SHP77 (cell line): Measurements from ENCODE around the gene KRTAP4-9.
"Not testable (repeated sequence)": the region's sequence is repeated elsewhere in the genome, so short reads cannot be mapped to it uniquely, and the experiment has no call there.

Experiments used
- DNase-seq, 2 experiments: peaks; one replicate each; lab custom pipeline; 2025; lab: John Stamatoyannopoulos, UW

KRTAP4-9 gene

DNA sequence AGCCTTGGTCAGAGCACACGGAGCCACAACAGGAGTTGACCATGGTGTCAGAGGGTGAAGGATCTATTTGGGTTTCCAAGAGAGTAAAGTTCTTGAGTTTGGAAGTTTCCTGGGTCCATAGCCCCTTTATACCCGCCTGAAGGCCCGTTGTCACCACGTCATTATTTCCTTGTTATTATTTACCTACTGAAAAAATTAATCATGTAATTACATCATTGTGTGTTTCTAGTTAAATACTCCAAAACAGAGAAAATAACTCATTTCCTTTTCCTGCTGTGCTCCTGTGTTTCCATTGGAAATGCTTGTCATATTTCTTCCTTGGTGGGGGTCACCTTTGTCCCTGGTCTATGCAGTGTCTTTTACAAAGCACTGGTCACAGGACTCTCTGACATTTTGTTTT is 7.1 kb upstream of the KRTAP4-9 start, which contains the start of gene KRTAP4-8:
KRTAP4-8 (minus strand) TSS at position 101 of the 400 bp plus-strand sequence; CDS start at position 43, 58 bp downstream.
- no peak for DNase-seq

- DNase-seq: no peak
These were observed 6.7 kb upstream of the KRTAP4-9 start for GRCh38 chr17:41098481-41098880.

- DNase-seq: not testable (repeated sequence)
These were observed 5.3 kb upstream of the KRTAP4-9 start for GRCh38 chr17:41099682-41100480.

- DNase-seq: no peak
These were observed 3.5 kb upstream of the KRTAP4-9 start, which contains the start of gene KRTAP4-16 for GRCh38 chr17:41101586-41102259. Gene KRTAP4-16, minus strand, starts transcription at chr17:41102209. Its CDS starts 0 bp downstream, at chr17:41102209.

DNA sequence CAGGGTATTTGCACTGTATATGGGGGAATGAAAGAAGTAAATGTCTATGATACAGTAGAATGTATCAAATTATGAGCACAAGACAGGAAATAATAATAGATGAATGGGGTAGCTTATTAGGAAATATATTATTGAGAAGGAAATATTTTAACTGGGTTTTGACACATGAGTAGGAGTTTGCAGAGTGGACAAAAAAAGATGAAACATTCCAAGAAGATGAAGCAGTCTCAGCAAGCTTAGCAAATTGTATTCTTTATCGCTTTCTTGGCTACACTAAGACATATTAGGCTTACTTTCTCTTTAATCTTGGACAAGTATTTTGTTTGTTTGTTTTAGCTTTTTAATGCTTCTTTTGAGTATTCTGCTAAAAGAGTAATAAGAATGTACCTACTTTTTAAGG is 1.3 kb upstream of the KRTAP4-9 start:
- DNase-seq: no peak

DNA sequence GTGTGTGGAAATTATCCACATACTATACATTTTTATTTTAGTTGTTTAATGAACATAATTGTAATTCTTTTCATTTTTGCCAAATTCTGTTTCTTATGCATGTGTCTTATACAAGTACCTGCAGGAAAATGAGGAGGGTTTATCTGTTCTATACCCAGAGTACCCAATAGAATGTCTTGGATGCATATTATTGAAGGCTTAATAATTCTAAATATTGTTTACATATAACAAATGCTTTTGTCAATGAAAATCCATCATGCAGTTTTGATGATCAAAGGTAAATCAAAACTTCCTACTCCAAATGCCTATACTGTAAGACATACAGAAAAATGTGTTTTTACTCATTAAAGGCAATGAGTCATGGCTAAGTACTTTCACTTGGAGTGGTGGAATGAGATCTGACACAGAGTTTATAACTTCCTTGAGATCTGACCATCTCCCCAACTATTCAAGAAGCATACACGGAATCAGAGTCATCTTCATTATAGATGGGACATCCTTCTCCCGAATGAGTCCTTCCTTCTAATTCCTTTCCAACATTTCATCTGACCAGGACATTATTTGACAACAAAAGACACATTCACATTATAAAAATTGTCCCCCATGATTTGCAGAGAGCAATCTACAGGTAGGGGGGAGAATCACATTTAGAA is 677 bp upstream of the KRTAP4-9 start:
- DNase-seq: not testable (repeated sequence)

DNA sequence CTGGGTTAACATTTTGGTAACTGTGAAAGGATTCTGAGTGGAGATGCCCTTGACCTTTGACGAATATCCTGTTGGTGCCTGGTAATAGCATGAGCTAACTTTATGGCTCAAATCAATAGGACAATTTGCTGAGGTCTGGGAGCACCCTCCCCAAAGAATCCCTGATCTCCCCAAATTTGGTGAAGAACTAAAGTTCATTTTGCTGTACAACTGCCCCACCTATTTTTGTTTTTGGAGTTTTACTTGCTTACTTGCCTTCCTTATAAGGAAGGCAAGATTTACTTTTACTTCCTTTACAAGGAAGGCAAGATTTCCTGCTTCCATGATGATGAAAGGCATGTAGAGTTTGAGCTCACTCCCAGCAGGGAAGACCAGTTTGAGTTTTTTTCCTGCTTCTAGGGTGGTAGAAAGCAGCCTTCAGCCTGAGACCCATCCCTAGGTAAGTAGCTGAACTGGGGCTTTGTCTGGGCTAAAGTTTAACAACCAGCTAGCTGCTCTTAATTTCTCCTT is 2.8 kb downstream of the KRTAP4-9 start:
- DNase-seq: no peak

DNA sequence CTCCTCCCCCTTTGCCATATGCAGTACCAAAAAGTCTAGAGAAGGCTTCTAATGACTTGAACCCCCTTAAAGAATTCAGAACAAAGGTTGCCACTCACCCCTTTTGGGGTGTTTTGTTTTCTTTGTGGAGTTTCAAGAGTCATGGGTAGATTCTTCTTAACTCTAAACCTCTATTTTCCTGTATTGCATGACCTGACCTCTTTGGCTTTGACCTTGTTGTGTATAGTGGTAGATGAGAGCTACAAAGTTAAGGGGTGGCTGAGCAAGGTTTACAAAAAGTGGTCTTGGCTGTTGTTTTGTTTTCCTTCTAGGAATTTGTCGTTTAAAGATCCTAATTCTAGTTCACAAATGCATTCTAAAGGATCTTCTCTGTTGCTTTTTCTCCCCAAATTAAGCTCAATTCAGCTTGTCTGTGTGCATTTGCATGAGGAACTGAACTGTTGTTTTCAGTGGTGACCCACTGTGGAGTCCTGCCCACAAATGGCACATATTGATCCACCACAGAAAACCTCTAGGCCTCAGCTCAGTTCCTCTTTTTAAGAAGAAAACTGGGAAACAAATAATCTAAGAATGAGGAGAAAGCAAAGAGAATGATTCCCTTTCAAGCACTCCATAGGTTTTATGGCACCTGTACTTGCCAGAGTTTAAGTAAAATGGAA is 3.7 kb downstream of the KRTAP4-9 start:
- DNase-seq: not testable (repeated sequence)

DNA sequence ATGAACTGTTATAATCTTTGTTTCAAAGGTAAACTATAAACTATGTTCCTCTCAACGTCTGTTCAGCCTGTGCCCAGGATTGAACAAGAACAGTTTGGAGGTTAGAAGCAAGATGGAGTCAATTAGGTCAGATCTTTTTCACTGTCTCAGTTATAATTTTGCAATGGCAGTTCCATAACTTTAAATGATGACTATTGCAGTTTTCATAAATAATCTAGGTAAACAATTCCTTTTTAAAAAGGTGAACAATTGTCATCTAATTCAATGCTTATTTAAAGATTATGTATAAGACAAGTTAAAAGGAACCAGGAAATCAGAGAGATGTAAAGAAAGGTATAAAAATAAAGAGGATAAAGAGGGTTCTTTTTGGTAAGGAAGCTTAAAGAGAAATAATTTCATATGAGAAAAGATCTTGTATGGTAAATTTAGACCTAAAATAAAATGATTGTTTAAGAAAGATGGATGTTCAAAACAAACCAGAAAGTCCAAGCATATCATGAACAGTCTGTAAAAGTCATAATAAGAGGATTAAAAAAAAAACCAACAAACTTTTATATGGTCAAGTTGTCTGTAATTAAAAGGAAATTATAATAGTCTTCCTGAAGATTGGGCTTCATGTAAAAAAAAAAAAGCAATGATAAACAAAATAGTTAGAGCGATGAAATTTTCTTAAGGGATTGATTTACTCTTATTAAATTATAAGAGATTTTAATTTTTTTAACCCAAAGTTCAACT is 6.1 kb downstream of the KRTAP4-9 start:
- no peak for DNase-seq

DNA sequence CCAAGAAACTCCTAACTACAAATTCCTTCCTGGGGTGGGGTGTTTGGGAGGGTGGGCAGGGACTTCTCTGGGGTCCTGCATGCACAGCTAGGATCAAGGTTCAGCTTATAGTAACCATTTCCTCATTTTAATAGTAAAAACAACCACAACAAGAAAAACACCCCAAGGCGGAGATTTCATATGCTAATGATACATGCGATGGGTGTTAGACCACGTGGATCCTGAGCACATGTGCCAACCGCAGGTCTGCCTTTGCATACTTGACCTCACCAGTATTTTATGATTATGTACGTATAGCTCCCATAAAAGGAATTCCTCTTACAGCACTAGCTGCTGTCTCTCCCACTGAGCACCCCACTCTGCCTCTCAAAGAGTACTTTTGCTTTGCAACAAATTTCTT is 11.1 kb downstream of the KRTAP4-9 start:
- no peak for DNase-seq

DNA sequence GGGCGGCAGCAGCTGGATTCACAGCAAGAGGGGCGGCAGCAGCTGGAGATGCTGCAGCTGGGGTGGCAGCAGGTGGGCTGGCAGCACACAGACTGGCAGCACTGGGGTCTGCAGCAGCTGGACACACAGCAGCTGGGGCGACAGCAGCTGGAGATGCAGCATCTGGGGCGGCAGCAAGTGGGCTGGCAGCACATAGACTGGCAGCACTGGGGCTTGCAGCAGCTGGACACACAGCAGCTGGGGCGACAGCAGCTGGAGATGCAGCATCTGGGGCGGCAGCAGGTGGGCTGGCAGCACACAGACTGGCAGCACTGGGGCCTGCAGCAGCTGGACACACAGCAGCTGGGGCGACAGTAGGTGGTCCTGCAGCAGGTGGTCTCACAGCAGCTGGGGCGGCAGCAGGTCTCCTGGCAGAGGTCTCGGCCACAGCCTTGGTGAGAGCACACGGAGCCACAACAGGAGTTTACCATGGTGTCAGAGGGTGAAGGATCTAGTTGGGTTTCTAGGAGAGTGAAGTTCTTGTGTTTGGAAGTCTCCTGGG is 12.7 kb downstream of the KRTAP4-9 start, which contains the start of gene KRTAP4-11:
KRTAP4-11 (minus strand) TSS at position 528 of the 541 bp plus-strand sequence; CDS start at position 470, 58 bp downstream.
- DNase-seq: not testable (repeated sequence)

- DNase-seq: no peak
These were observed 13.5 kb downstream of the KRTAP4-9 start for GRCh38 chr17:41118721-41119120.

- not testable (repeated sequence) for DNase-seq
These were observed 14.8 kb downstream of the KRTAP4-9 start for GRCh38 chr17:41119696-41120690.

GRCh38 chr17:41121742-41122141 is 16.6 kb downstream of the KRTAP4-9 start:
- no peak for DNase-seq

DNA sequence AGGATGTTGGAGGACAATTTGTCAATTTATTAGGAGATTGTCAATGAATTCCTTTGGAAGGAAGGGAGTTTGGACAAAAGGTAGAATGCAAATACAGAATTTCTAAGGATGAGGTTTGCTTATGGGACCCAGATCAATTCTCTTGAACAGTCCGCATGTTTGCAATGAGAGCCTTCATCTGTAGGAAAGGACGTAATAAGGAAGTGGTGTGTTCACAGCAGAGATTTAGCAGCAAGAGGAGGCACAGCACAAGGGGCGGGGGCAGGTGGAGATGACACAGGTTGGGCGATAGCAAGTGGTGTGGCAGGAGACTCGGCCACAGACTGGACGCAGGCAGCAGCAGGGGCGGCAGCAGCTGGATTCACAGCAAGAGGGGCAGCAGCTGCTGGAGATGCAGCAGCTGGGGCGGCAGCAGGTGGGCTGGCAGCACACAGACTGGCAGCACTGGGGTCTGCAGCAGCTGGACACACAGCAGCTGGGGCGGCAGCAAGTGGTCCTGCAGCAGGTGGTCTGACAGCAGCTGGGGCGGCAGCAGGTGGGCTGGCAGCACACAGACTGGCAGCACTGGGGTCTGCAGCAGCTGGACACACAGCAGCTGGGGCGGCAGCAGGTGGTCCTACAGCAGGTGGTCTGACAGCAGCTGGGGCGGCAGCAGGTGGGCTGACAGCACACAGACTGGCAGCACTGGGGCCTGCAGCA is 18.3 kb downstream of the KRTAP4-9 start:
- not testable (repeated sequence) for DNase-seq

- DNase-seq: not testable (repeated sequence)
These were observed 18.8 kb downstream of the KRTAP4-9 start, which contains the start of gene KRTAP4-12 for GRCh38 chr17:41123991-41124371. Gene KRTAP4-12, minus strand, starts transcription at chr17:41124182. Its CDS starts 60 bp downstream, at chr17:41124122.

DNA sequence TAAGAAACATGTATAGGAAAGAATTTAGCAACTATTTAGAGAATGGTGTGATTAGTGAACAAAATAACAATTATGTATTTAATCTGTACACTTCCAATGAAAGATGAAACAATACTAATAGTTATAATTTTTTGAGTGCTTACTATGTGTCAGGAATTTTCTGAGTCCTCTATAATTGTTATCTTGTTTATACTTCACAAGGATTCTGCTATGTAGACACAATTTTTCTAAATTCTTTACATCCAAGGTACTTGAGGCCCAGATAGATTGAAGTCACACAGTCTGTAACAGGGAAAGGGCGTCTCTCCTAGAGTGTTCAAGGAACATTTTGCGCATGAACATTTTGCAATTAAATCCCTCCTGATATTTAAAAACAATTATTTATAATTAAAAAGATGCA is 19.9 kb downstream of the KRTAP4-9 start:
- no peak for DNase-seq

- no peak for DNase-seq
These were observed 21.2 kb downstream of the KRTAP4-9 start for GRCh38 chr17:41126412-41126811.

DNA sequence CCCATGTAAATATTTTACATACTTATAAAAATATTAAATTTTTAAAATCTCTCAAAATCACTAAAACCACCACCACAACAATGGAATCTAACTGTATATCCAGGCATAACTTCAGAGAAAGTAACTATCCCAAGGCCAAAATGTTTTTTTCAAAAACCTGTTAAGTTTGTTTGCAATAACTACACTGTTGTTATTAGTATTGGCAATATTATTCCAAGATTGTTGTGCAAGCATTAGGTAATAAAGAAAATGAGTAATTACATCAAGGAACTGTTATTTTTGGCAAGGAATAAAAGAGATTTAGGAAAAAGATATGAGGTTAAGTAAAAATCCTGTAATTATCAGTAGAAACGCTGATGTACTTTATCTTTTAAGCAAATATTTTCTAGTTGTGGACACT is 22.2 kb downstream of the KRTAP4-9 start:
- DNase-seq: no peak
